Osteoblast (primary cell): ENCODE measurements around the gene A2M. TPM values are rescaled to one million over a fixed set of nuclear protein-coding genes. Genes with fewer than 3 reads are reported as not detected.

Experiments used
- DNase-seq: peaks from one replicate; pipeline ENCODE4 v3.0.0; 2011; ENCODE audit warnings: low spot score, mixed read lengths; ENCODE audit not compliant: insufficient read length; ENCODE audit errors: missing footprints
- H2AFZ ChIP-seq: 2 replicates; pipeline ENCODE4 v1.6.0; 2011; ENCODE audit warnings: mild to moderate bottlenecking, low read length
- H3K27ac ChIP-seq: 2 replicates; pipeline ENCODE4 v1.5.1; 2011; ENCODE audit warnings: mild to moderate bottlenecking, low read depth, low read length, moderate library complexity
- H3K27me3 ChIP-seq: 2 replicates; pipeline ENCODE4 v1.6.0; 2012; ENCODE audit warnings: mild to moderate bottlenecking, control low read depth, inconsistent platforms, low read length, moderate library complexity; ENCODE audit not compliant: insufficient read depth
- H3K36me3 ChIP-seq: 2 replicates; pipeline ENCODE4 v1.5.1; 2011; ENCODE audit warnings: mild to moderate bottlenecking, low read length, control low read depth, moderate library complexity; ENCODE audit not compliant: insufficient read depth
- H3K4me1 ChIP-seq: 2 replicates; pipeline ENCODE4 v1.5.1; 2011; ENCODE audit warnings: mild to moderate bottlenecking, low read length, control low read depth, moderate library complexity; ENCODE audit not compliant: insufficient read depth
- H3K4me2 ChIP-seq: 2 replicates; pipeline ENCODE4 v1.6.0; 2011; ENCODE audit warnings: mild to moderate bottlenecking, low read length; ENCODE audit not compliant: insufficient read depth
- H3K4me3 ChIP-seq: fragments of 200-600 bp; sonication (generic); 3 replicates; pipeline ENCODE4 v1.5.1; 2012; ENCODE audit warnings: mild to moderate bottlenecking, low read length, inconsistent platforms; ENCODE audit not compliant: insufficient read depth
- H3K79me2 ChIP-seq: 2 replicates; pipeline ENCODE4 v1.6.0; 2012; ENCODE audit warnings: mild to moderate bottlenecking, low read length, control low read depth, inconsistent platforms; ENCODE audit not compliant: insufficient read depth
- H3K9me3 ChIP-seq: 2 replicates; pipeline ENCODE4 v1.5.1; 2011; ENCODE audit warnings: low read depth, low read length, control low read depth
- H4K20me1 ChIP-seq: 2 replicates; pipeline ENCODE4 v1.6.0; 2012; ENCODE audit warnings: mild to moderate bottlenecking, low read length, control low read depth; ENCODE audit not compliant: insufficient read depth
- total RNA-seq: library from RNA; depleted of rRNA; stranded (reverse); fragments of >200 nt; gene quantifications from 2 replicates; pipeline ENCODE4 v1.2.3, GENCODE V29; 2012
- TF ChIP-seq, protein P1 (sequence below): IDR thresholded peaks from 2 replicates; pipeline ENCODE4 v1.5.1; 2011; ENCODE audit warnings: mild to moderate bottlenecking, low read depth, low read length, moderate library complexity; ENCODE audit errors: extremely low read depth

The A2M gene
- total RNA-seq, 1 donor: 2.2 TPM

DNA sequence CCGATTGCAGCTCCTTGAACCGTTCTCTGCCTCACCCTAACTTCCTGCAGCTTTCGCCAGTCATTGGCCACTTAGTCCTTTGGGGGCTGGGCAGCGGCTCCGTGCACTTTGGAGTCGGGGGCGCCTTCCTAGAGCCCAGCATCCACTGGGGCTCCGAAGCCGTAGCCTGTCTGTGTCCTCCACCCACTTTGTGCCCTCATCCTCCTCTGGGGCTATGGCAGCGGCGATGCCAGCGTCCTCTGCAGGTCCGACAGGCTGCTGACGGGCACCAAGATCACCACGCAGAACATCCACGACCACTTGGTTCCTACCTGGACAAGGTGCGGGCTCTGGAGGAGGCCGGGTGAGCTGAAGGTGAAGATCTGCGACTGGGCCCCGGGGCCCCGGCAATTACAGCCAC is 11.8 kb upstream of the A2M start:
- Histone ChIP-seq H4K20me1 (no peaks in the 10 kb centered on the region), H3K36me3 (no peaks in the 10 kb centered on the region), H3K27me3 (no peaks in the 10 kb centered on the region), H3K4me2 (no peak overlapping the region), H3K4me1 (no peaks in the 10 kb centered on the region), H2AFZ (no peak overlapping the region), H3K27ac (no peak overlapping the region), H3K79me2 (no peaks in the 10 kb centered on the region), H3K9me3 (no peaks in the 10 kb centered on the region), H3K4me3 (no peak overlapping the region)
- TF ChIP-seq, protein P1, sequence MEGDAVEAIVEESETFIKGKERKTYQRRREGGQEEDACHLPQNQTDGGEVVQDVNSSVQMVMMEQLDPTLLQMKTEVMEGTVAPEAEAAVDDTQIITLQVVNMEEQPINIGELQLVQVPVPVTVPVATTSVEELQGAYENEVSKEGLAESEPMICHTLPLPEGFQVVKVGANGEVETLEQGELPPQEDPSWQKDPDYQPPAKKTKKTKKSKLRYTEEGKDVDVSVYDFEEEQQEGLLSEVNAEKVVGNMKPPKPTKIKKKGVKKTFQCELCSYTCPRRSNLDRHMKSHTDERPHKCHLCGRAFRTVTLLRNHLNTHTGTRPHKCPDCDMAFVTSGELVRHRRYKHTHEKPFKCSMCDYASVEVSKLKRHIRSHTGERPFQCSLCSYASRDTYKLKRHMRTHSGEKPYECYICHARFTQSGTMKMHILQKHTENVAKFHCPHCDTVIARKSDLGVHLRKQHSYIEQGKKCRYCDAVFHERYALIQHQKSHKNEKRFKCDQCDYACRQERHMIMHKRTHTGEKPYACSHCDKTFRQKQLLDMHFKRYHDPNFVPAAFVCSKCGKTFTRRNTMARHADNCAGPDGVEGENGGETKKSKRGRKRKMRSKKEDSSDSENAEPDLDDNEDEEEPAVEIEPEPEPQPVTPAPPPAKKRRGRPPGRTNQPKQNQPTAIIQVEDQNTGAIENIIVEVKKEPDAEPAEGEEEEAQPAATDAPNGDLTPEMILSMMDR: no peak
- no peak for DNase-seq

DNA sequence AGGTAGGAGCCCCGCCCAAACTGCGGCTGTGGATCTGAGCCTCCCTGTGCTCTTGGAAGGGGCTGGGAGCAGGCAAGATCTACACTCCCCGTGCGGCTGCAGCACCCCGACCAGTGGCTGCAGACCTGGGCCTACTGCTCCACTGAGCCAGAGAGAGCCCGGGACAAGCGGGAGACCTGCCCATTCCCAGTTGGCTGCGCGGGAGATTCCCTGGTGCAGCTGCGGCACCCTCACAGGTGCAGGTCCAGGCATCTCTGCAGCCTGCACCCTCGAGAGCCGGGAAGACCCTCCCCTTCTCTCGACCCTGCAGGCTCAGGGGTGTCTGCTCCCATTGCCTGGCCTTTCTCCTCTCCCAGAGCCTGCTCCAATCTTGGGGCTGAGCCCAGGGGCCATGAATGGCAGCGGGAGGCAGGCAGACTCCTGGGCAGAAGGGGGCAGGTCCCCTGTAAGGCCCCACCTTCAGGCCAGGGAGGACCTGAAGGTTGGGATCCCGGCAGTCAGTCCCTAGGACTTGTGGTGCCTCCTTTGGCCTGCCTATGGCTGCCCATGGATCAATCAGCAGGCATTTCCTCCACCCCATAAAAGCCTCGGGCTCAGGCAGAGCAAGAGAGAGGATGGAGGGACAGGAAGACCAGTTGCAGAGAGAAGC is 8.8 kb upstream of the A2M start:
- Histone ChIP-seq H3K4me3 (no peak overlapping the region), H3K4me2 (no peak overlapping the region)

DNA sequence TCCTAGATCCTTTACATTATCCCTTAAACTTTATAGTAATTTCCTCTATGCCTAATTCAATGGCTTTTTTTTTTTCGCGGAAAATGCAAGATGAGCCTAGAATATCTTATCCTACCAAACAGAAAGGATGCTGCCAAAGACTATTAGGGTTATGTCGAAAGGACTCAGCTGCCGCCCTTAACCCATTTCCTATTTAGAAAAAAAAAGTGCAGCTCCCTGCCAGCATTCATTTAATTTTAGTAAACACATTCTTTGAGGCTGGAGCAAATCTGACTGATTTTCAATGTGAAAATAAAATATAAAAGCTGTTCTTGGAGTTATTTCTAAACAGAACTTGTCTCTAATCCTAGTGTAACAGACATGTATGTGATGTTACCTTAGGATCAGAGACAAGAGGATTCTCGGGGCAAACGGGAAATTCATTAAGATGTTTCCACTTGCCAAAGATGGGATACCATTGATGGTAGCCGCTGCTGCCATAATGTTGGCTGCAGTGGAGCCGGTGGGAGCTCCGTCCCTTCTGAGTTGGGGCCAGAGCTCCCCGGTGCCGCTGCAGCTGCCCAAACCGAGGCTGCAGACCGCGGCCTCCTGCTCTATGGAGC is 8.2 kb upstream of the A2M start:
- TF ChIP-seq, protein P1: no peak
- H3K27ac ChIP-seq: no peak overlapping the region

More for the DNA sequence above, 8.8 kb upstream of the A2M start:
- no peaks in the 10 kb centered on the region for H3K36me3 ChIP-seq
- DNase-seq: no peak
- no peaks in the 10 kb centered on the region for H3K4me1 ChIP-seq
- H3K27ac ChIP-seq: no peak overlapping the region
- no peaks in the 10 kb centered on the region for H4K20me1 ChIP-seq
- no peaks in the 10 kb centered on the region for H3K9me3 ChIP-seq
- H3K27me3 ChIP-seq: no peaks in the 10 kb centered on the region
- TF ChIP-seq, protein P1: no peak
- no peaks in the 10 kb centered on the region for H3K79me2 ChIP-seq
- no peak overlapping the region for H2AFZ ChIP-seq

DNA sequence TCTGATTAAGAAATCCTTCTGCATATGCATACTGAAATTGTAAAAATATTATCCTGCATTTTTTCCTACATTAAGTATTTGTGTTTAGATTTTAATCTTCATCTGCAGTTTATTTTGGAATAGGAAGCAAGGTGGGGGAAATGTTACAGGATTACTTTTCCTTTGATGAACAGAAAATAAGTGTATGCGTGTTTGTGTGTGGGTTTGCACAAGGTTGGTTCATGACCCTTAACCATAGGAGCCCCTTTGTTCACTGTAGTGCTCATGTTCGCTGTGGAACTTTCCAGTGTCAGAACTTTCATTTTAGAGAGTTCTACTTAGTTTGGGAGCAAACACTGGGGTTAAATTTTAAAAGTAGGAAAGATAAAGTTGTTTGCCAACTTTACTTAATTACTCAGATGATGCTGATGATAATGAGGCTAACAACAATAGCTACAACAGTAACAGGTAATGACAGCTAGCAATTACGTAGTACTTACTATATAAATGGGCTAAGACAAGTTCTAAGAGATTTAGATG is 6.4 kb upstream of the A2M start:
- no peaks in the 10 kb centered on the region for H3K4me1 ChIP-seq

More for the DNA sequence above, 8.2 kb upstream of the A2M start:
- Histone ChIP-seq H4K20me1 (no peaks in the 10 kb centered on the region), H3K4me1 (no peaks in the 10 kb centered on the region), H3K79me2 (no peaks in the 10 kb centered on the region), H3K4me2 (peak overlapping the region; percentile 28), H3K27me3 (no peaks in the 10 kb centered on the region), H3K36me3 (no peaks in the 10 kb centered on the region), H3K4me3 (no peak overlapping the region), H2AFZ (no peak overlapping the region), H3K9me3 (no peaks in the 10 kb centered on the region)
- no peak for DNase-seq

More for the DNA sequence above, 6.4 kb upstream of the A2M start:
- no peak overlapping the region for H2AFZ ChIP-seq
- H3K9me3 ChIP-seq: no peaks in the 10 kb centered on the region
- H3K36me3 ChIP-seq: no peaks in the 10 kb centered on the region
- no peak for DNase-seq
- no peak overlapping the region for H3K4me3 ChIP-seq
- H4K20me1 ChIP-seq: no peaks in the 10 kb centered on the region
- no peaks in the 10 kb centered on the region for H3K79me2 ChIP-seq
- H3K4me2 ChIP-seq: no peak overlapping the region
- no peaks in the 10 kb centered on the region for H3K27me3 ChIP-seq
- no peak overlapping the region for H3K27ac ChIP-seq
- TF ChIP-seq, protein P1: no peak
